Stimulated activated CD8-positive, alpha-beta memory T cell treated with anti-CD3 and anti-CD28 coated beads, Interleukin-2, amount 100 ng/mL, for 1 hour (primary cell): Measurements from ENCODE around the gene ADGRG3.
"Not testable (repeated sequence)": the region's sequence is repeated elsewhere in the genome, so short reads cannot be mapped to it uniquely, and the experiment has no call there.

Experiments used
- DNase-seq, 2 donors: peaks; one replicate each; pipeline ENCODE4 v3.0.0-alpha.2; 2020; ENCODE audit warnings: low read depth in 2 of 2

ADGRG3 gene

GRCh38 chr16:57721356-57722209 is 53.5 kb downstream of the ADGRG3 start:
- DNase-seq = no peak

- DNase-seq = no peak
These were observed 54.0 kb downstream of the ADGRG3 start for GRCh38 chr16:57722210-57722499.

- no peak for DNase-seq
These were observed 54.5 kb downstream of the ADGRG3 start for GRCh38 chr16:57722651-57723050.

- no peak for DNase-seq
These were observed 55.1 kb downstream of the ADGRG3 start for GRCh38 chr16:57723170-57723569.

GRCh38 chr16:57724531-57724930 is 56.4 kb downstream of the ADGRG3 start:
- no peak for DNase-seq

- no peak for DNase-seq
These were observed 57.0 kb downstream of the ADGRG3 start for GRCh38 chr16:57725151-57725550.

GRCh38 chr16:57725554-57725953 is 57.4 kb downstream of the ADGRG3 start:
- no peak for DNase-seq

- DNase-seq = no peak
These were observed 57.9 kb downstream of the ADGRG3 start for GRCh38 chr16:57725976-57726375.

- no peak for DNase-seq
These were observed 58.4 kb downstream of the ADGRG3 start for GRCh38 chr16:57726433-57726947.

- DNase-seq = no peak
These were observed 59.5 kb downstream of the ADGRG3 start for GRCh38 chr16:57727610-57728009.

GRCh38 chr16:57728336-57729181 is 60.5 kb downstream of the ADGRG3 start:
- no peak for DNase-seq

- DNase-seq = no peak
These were observed 61.0 kb downstream of the ADGRG3 start for GRCh38 chr16:57729182-57729484.

- DNase-seq = not testable (repeated sequence)
These were observed 61.7 kb downstream of the ADGRG3 start for GRCh38 chr16:57729852-57730251.

GRCh38 chr16:57730771-57731730 is 62.9 kb downstream of the ADGRG3 start:
- no peak for DNase-seq

- no peak for DNase-seq
These were observed 63.9 kb downstream of the ADGRG3 start for GRCh38 chr16:57732037-57732436.

- no peak for DNase-seq
These were observed 64.6 kb downstream of the ADGRG3 start for GRCh38 chr16:57732714-57733113.

- no peak for DNase-seq
These were observed 66.3 kb downstream of the ADGRG3 start for GRCh38 chr16:57734308-57734924.

GRCh38 chr16:57734925-57735754 is 67.0 kb downstream of the ADGRG3 start:
- peak; percentile 94 for DNase-seq

- DNase-seq = no peak
These were observed 67.8 kb downstream of the ADGRG3 start, which contains the start of gene KATNB1 for GRCh38 chr16:57735755-57736418. TSS of gene KATNB1 (plus strand) at chr16:57735770. CDS start at chr16:57737244, 1,474 bp downstream.
